Ishikawa (cell line): ENCODE results near the gene ZCCHC7.

Experiments
- CEBPB ChIP-seq: IDR thresholded peaks from 2 replicates; pipeline ENCODE4 v1.6.1; 2012
- CREB1 ChIP-seq: IDR thresholded peaks from 2 replicates; pipeline ENCODE4 v1.6.1; 2012; ENCODE audit warnings: low read depth
- EGR1 ChIP-seq: IDR thresholded peaks from 2 replicates; pipeline ENCODE4 v1.6.1; 2012
- EP300 ChIP-seq: IDR thresholded peaks from 2 replicates; pipeline ENCODE4 v1.6.1; 2012; ENCODE audit warnings: borderline replicate concordance
- FOXM1 ChIP-seq: IDR thresholded peaks from 2 replicates; pipeline ENCODE4 v1.6.1; 2012; ENCODE audit warnings: low read depth, borderline replicate concordance
- NFIC ChIP-seq: IDR thresholded peaks from 2 replicates; pipeline ENCODE4 v1.6.1; 2012
- RAD21 ChIP-seq: IDR thresholded peaks from 2 replicates; pipeline ENCODE4 v1.6.1; 2012; ENCODE audit warnings: low read depth
- TAF1 ChIP-seq: IDR thresholded peaks from 2 replicates; pipeline ENCODE4 v1.6.1; 2012; ENCODE audit warnings: low read depth, mild to moderate bottlenecking
- TCF12 ChIP-seq: IDR thresholded peaks from 2 replicates; pipeline ENCODE4 v1.6.1; 2012; ENCODE audit warnings: low read depth
- TEAD4 ChIP-seq: IDR thresholded peaks from 2 replicates; pipeline ENCODE4 v1.6.1; 2012
- YY1 ChIP-seq: IDR thresholded peaks from 2 replicates; pipeline ENCODE4 v1.6.1; 2012; ENCODE audit warnings: low read depth
- ZBTB7A ChIP-seq: IDR thresholded peaks from 2 replicates; pipeline ENCODE4 v1.6.1; 2012; ENCODE audit warnings: low read depth
- TF ChIP-seq, protein P1 (sequence below): IDR thresholded peaks from 2 replicates; pipeline ENCODE4 v1.6.1; 2012
- TF ChIP-seq, protein P2 (sequence below): IDR thresholded peaks from 2 replicates; pipeline ENCODE4 v1.6.1; 2012; ENCODE audit warnings: low read depth, mild to moderate bottlenecking
- TF ChIP-seq, protein P3 (sequence below): IDR thresholded peaks from 2 replicates; pipeline ENCODE4 v1.6.1; 2012

The ZCCHC7 gene

GRCh38 chr9:37295178-37295577 is 174.8 kb downstream of the ZCCHC7 start:
- no peak for TF ChIP-seq EP300
- TF ChIP-seq, protein P1, sequence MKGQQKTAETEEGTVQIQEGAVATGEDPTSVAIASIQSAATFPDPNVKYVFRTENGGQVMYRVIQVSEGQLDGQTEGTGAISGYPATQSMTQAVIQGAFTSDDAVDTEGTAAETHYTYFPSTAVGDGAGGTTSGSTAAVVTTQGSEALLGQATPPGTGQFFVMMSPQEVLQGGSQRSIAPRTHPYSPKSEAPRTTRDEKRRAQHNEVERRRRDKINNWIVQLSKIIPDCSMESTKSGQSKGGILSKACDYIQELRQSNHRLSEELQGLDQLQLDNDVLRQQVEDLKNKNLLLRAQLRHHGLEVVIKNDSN, result no peak
- TF ChIP-seq, protein P2, sequence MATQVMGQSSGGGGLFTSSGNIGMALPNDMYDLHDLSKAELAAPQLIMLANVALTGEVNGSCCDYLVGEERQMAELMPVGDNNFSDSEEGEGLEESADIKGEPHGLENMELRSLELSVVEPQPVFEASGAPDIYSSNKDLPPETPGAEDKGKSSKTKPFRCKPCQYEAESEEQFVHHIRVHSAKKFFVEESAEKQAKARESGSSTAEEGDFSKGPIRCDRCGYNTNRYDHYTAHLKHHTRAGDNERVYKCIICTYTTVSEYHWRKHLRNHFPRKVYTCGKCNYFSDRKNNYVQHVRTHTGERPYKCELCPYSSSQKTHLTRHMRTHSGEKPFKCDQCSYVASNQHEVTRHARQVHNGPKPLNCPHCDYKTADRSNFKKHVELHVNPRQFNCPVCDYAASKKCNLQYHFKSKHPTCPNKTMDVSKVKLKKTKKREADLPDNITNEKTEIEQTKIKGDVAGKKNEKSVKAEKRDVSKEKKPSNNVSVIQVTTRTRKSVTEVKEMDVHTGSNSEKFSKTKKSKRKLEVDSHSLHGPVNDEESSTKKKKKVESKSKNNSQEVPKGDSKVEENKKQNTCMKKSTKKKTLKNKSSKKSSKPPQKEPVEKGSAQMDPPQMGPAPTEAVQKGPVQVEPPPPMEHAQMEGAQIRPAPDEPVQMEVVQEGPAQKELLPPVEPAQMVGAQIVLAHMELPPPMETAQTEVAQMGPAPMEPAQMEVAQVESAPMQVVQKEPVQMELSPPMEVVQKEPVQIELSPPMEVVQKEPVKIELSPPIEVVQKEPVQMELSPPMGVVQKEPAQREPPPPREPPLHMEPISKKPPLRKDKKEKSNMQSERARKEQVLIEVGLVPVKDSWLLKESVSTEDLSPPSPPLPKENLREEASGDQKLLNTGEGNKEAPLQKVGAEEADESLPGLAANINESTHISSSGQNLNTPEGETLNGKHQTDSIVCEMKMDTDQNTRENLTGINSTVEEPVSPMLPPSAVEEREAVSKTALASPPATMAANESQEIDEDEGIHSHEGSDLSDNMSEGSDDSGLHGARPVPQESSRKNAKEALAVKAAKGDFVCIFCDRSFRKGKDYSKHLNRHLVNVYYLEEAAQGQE, result no peak
- TF ChIP-seq, protein P3, sequence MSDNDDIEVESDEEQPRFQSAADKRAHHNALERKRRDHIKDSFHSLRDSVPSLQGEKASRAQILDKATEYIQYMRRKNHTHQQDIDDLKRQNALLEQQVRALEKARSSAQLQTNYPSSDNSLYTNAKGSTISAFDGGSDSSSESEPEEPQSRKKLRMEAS, result no peak
- TF ChIP-seq YY1, result no peak
- no peak for TF ChIP-seq RAD21
- no peak for TF ChIP-seq ZBTB7A
- no peak for TF ChIP-seq NFIC
- no peak for TF ChIP-seq TCF12
- TF ChIP-seq FOXM1, result no peak
- TF ChIP-seq EGR1, result no peak
- TF ChIP-seq TAF1, result no peak
- TF ChIP-seq CEBPB, result no peak
- no peak for TF ChIP-seq CREB1
- TF ChIP-seq TEAD4, result no peak

GRCh38 chr9:37295796-37296195 is 175.4 kb downstream of the ZCCHC7 start:
- TF ChIP-seq TEAD4, result no peak
- no peak for TF ChIP-seq CREB1
- no peak for TF ChIP-seq RAD21
- no peak for TF ChIP-seq TAF1
- TF ChIP-seq EP300, result no peak
- TF ChIP-seq FOXM1, result no peak
- TF ChIP-seq CEBPB, result no peak
- TF ChIP-seq EGR1, result no peak
- TF ChIP-seq, protein P2, result no peak
- no peak for TF ChIP-seq YY1
- TF ChIP-seq, protein P1, result no peak
- TF ChIP-seq, protein P3, result no peak

- TF ChIP-seq EP300, result no peak
- no peak for TF ChIP-seq FOXM1
- TF ChIP-seq, protein P3, result no peak
- TF ChIP-seq NFIC, result no peak
- TF ChIP-seq RAD21, result no peak
- no peak for TF ChIP-seq CEBPB
- TF ChIP-seq, protein P1, result no peak
These were observed 177.2 kb downstream of the ZCCHC7 start for GRCh38 chr9:37297592-37297991.

- TF ChIP-seq ZBTB7A, result no peak
- no peak for TF ChIP-seq FOXM1
- TF ChIP-seq EP300, result no peak
- no peak for TF ChIP-seq CREB1
- no peak for TF ChIP-seq YY1
- TF ChIP-seq RAD21, result no peak
- no peak for TF ChIP-seq TEAD4
- no peak for TF ChIP-seq TCF12
- no peak for TF ChIP-seq NFIC
- no peak for TF ChIP-seq CEBPB
- TF ChIP-seq EGR1, result no peak
- TF ChIP-seq, protein P2, result no peak
- TF ChIP-seq, protein P1, result no peak
- no peak for TF ChIP-seq TAF1
- TF ChIP-seq, protein P3, result no peak
These were observed 180.2 kb downstream of the ZCCHC7 start for GRCh38 chr9:37300620-37301019.
